KBM-7 (cell line): Measurements from ENCODE around the gene FBRS.
"Not testable (repeated sequence)": the region's sequence is repeated elsewhere in the genome, so short reads cannot be mapped to it uniquely, and the experiment has no call there.

Source experiments
- DNase-seq: peaks from one replicate; pipeline ENCODE4 v3.0.0-alpha.2; 2015
- in situ Hi-C: fragments of 300-500 bp; cut with MboI; formaldehyde crosslinking; loops from 2 replicates; pipeline ENCODE4 v1.14.3; 2020; ENCODE audit warnings: low sequenced_read_pairs, low pct_unique_long_range_greater_than_20kb, mixed read lengths

Gene FBRS

DNA sequence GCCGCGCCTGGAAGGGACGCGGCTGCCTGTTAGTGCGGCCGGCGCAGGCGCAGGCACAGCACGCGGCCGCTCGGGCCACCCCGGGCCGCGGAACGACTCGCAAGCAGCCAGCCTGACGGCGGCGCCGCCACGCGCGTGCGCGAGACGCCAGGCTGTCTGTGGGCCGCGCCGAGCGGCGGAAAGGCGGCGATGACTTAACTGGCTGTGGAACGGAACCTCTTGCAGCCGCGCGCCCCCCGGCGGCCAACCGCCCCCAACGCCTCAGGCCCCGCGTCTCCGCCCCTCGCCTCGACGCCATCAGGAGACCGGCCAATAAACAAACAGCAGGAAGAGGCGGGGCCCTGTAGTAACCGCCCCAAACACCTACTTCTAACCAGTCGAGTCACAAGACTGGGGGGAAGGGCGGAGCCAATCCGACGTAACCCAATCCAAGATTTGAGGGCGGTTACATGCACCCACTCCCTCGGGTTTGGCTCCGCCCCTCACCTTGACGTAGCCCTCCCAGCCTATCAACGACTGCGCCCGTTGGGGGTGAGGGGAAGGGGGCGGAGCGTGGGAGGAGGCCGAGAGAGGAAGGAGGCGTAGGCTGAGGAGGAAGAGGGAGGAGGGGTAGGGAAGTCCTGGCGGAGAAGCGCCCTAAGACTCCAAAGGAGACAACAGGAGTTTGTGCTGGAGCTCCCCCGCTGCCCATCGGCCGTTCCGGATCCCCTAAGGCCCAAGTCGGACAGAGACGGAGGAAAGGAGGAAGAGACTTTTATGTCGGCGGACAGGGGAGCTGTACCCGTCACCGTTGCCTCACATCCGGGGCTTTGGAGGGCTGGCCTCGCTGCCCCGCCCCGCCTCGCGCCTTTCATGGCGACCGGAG lies at the start of gene FBRS:
Gene FBRS (plus strand): TSS at position 566 of the 865 bp plus-strand sequence. CDS start 1,088 bp downstream, outside the sequence.
- DNase-seq: peak; percentile 100
- in situ Hi-C loops: no loop called here

- in situ Hi-C loops: no loop called here
- DNase-seq: peak; percentile 58
Measured at GRCh38 chr16:30609002-30609925, 49.0 kb upstream of the FBRS start.

- in situ Hi-C loops: no loop called here
- peak; percentile 98 for DNase-seq
Measured at GRCh38 chr16:30609926-30610839, 48.0 kb upstream of the FBRS start, which contains the start of gene ZNF689. Gene ZNF689, minus strand, starts transcription at chr16:30610389. Its CDS starts 348 bp downstream, at chr16:30610041.

DNA sequence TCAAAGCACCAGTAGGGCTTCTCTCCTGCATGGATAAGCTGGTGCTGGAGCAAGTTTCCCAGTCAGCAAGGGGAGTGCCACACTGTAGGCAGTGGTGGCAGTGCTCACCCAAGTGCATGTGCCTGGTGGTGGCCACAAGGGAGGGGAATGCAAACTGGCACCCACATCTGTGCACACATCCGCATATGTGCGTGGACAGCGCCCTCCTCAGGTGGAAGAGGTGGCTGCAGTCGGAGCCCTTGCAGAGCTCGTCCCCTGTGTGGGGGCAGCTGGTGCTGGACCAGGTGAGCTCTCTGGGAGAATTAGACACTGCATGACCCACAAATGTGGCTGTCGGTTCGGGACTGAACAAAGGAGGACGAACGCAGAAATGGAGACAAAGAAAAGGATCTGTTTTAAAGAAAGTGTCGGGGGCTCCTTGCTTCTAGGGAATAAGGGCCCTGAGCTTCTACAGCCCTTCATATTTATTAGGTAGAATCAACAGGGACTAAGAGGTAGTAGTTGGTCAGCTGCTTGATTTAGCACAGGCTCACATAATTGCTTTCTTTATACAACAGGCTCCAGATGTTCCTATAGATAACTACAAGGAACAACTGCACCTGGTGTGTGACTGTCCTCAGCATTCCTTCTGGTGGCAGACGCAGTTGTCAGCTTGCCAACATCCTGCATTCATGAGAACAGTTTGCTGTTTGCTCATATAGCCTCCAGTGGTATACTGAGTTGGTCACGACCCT lies 42.7 kb upstream of the FBRS start:
- in situ Hi-C loops: no loop called here

GRCh38 chr16:30619202-30619601 lies 39.0 kb upstream of the FBRS start:
- in situ Hi-C loops: no loop called here
- DNase-seq: no peak

More for the DNA sequence above, 42.7 kb upstream of the FBRS start:
- peak; percentile 76 for DNase-seq

GRCh38 chr16:30619638-30620037 lies 38.6 kb upstream of the FBRS start:
- no peak for DNase-seq
- in situ Hi-C loops: no loop called here

DNA sequence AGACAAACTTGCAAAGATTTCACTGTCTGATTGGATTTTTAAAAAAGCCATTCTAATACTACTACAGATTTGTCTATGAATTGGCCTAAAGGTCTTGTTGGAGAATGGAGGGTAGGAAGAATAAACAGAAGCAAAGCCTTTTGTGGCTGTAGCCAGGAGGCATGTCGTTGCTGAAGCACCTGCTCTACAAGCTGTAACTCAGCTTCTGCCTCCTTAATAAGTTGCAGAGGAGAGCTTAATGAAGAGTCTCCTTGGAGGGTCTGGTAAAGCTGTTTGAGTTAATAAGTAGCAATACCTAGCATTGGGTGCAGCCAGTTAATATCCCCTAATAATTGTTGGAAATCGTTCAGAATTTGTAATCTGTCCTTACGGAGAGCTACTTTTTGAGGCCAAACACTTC lies 38.1 kb upstream of the FBRS start:
- DNase-seq: no peak
- in situ Hi-C loops: no loop called here

DNA sequence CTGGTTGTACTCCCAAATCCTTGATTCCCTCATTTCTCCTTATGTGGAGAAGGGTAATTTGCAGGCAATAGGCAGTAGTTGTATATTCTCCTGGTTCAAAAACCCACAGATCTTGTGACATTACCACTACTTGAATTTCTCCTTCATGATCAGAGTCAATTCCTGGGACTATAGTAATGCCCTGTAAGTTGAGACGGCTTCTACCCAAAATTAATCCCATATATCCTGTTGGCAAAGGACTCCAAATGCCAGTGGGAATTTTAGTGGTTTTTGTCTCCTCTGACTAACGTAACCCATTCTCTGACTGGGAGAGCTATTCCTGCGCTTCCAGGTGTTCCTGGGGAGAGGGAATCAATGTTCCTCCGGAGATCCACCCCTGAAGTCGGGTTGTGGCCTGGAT lies 36.5 kb upstream of the FBRS start:
- in situ Hi-C loops: no loop called here
- DNase-seq: no peak

DNA sequence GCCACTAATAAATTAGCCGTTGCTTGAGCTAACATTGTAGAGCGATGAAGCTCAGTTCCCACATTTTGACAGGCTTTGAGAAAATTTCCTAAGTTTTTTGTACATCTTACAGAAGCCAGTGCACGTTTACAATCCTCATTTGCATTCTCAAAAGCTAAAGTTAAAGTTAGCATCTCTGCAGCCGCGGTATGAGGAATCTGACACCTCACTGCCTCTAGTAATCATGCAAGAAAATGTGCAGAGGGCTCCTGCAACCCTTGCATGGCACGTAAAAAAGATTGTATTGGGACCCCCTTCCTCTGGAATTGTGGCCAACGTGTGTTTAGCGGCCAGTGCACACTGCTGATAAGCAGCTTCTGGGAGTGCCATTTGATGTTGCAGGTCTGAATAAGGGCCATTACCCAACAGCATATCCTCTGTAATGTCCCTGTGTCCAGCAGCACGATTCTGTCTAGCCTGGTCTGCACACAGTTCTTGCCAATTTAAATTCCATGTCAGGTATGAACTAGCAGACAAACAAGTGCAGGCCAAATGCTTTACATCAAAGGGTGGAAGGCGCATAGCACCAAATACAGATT lies 35.7 kb upstream of the FBRS start:
- DNase-seq: no peak
- in situ Hi-C loops: no loop called here

GRCh38 chr16:30623536-30624283 lies 34.5 kb upstream of the FBRS start:
- in situ Hi-C loops: no loop called here
- no peak for DNase-seq

DNA sequence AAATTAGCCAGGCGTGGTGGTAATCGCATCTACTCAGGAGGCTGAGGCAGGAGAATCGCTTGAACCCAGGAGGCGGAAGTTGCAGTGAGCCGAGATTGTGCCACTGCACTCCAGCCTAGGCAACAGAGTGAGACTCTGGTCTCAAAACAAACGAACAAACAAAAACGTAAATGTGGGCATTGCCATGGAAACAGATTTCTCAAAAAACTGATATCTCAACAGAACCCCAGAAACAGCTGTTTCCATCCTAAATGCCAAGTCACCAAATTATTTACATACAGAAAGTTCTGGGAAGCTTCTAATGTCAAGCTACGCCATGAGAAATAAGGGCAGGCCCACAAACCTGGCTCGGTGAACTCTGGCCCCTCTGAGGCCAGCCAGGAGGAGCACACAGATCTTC lies 32.0 kb upstream of the FBRS start:
- in situ Hi-C loops: no loop called here
- DNase-seq: no peak

DNA sequence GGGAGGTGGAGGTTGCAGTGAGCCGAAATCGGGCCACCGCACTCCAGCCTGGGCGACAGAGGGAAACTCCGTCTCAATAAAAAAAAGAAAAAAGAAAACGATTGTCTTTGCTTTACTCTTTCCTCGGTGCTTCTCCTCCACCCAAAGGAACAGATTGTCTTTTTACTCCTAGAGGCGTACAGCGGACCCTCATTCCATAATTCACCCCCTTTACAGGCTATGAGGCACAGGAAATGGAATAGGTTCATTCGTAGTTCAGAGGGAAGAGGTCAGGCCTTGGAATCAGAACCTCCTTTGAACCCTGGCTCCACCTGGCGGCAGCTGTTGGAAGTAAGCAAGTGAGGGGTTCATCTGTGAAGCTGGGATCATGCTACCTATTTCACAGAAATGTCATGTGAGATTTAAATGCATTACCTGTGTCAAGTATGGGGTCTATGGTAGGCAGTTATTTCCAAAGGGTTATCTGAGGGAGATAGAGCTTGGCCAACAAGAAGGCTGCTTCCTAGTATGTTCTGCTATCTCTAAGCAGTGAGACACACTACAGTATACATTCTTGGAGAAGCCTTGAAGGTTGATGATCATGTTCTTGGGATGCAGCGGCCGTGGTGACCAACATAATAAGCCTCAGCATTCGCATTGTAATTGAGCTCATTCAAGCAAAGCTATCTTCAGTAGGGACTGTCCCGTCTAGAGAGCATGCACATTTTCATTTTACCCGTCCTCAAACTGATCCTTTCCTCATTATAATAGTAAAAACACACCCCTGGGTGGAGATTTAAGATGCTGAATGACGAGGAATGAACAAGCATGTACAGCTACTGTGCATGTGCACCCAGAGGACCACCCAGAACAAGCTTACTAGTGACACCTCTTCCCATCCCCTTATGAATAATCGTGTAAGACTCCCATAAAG lies 29.3 kb upstream of the FBRS start:
- in situ Hi-C loops: no loop called here

GRCh38 chr16:30632454-30632853 lies 25.8 kb upstream of the FBRS start:
- DNase-seq, in situ Hi-C loops: not testable (repeated sequence)

More for the DNA sequence above, 29.3 kb upstream of the FBRS start:
- peak; percentile 86 for DNase-seq

GRCh38 chr16:30633526-30633925 lies 24.7 kb upstream of the FBRS start:
- DNase-seq: no peak
- in situ Hi-C loops: no loop called here

DNA sequence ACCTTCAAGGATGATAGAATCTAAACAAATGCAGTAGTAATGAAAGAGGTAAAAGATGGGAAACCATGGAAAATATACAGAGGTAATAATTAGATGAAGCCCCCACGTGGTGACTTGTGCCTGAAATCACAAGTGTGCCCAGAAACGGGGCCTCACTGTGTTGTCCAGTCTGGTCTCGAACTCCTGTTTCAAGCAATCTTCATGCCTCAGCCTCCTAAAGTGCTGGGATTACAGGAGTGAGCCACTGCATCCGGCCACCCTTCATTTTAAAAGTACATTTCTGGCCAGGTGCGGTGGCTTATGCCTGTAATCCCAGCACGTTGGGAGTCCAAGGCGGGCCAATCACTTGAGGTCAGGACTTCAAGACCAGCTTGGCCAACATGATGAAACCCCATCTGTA lies 21.6 kb upstream of the FBRS start:
- no peak for DNase-seq
- in situ Hi-C loops: no loop called here

DNA sequence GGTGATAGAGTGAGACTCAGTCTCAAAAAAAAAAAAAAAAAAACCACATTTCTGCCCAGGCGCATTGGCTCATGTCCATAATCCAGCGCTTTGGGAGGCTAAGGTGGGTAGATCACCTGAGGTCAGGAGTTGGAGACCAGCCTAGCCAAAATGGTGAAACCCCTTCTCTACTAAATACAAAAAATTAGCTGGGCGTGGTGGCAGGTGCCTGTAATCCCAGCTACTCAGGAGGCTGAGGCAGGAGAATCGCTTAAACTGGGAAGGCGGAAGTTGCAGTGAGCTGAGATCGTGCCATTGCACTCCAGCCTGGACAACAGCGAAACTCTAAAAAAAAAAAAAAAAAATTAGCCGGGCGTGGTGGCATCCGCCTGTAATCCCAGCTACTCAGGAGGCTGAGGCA lies 21.1 kb upstream of the FBRS start:
- DNase-seq, in situ Hi-C loops: not testable (repeated sequence)
